Measurements from ENCODE around the gene PALLD. TPM values are rescaled to one million over a fixed set of nuclear protein-coding genes. Genes with fewer than 3 reads are reported as not detected.
A peak's percentile ranks its signal among the peaks of the same experiment; 100 is the strongest.

PALLD gene
- total RNA-seq, 1 experiment from 2014 or later, result 166 TPM

DNA sequence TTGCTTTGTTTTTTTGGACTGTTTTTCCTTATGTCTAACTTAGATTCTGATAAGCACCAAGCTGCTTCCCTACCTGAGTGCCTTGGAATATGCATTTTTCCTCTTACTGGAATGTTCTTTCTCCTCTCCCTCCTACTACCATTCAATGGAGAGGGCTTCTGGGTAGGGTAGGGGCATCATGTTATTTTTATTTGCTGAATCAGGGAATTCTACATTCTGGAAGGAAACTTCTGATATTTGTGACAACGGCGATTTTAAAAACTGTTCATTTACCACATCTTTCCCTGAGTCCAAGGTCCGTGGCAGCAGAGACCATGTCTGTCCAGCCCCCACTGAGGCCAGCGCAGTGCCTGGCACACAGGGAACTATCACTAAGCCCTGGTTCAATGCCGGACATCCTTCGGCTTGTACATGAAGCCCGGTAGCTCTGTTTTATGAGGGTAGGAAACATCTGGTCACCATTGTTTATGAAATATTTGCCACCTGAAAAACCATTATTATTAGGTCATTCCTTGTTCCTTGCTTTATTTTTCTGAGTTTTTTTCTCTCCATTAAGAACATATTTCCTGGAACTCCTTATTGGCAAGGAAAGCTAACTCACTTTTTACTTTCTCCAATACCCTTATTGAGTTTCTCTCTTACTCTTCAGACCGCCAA, 57.0 kb downstream of the PALLD start:
- Histone ChIP-seq H3K9me2 (ENCODE audit: insufficient read depth) (no peaks in the 10 kb centered on the region), H3K9ac (ENCODE audit: low read length) (no peak overlapping the region), H2AFZ (ENCODE audit: low read depth, low read length, poor library complexity, severe bottlenecking) (peak overlapping the region; percentile 56), H3K79me2 (ENCODE audit: insufficient read depth, low read length) (no peaks in the 10 kb centered on the region), H3K4me1 (ENCODE audit: control insufficient read depth in 1 of 2, insufficient read depth in 2 of 2, low read length in 2 of 2) (peaks cover 64 to 86% of the 10 kb centered on the region in 2 experiments), H3K4me3 (replicated peaks in 1 of 2; ENCODE audit: low read depth in 1 of 2, low read length in 2 of 2) (no peak overlapping the region), H3K9me3 (ENCODE audit: control insufficient read depth in 1 of 2, insufficient read depth in 1 of 2, low read depth in 1 of 2, low read length in 2 of 2) (no peaks in the 10 kb centered on the region), H3K36me3 (ENCODE audit: control insufficient read depth in 1 of 2, insufficient read depth in 2 of 2, low read length in 2 of 2) (no peaks in the 10 kb centered on the region), H3K27ac (ENCODE audit: low read depth, low read length) (peak overlapping the region; percentile 89), H4K20me1 (ENCODE audit: insufficient read depth) (no peaks in the 10 kb centered on the region), H3K27me3 (ENCODE audit: insufficient read depth, low read length) (no peaks in the 10 kb centered on the region), H3K4me2 (ENCODE audit: low read length) (no peak overlapping the region)
- ChIA-PET RAD21 (ENCODE audit: low non-redundant PET in 1 of 2, low total read pairs in 2 of 2, uncharacterized antibody in 2 of 2, unreplicated experiment in 2 of 2) (no interaction called here), CTCF (no interaction called here), POLR2A (interaction anchor here (2.0 kb wide), 1 partner anchor 17 kb away, joined by 6 read pairs; no protein-coding TSS in a partner anchor)
- intact Hi-C loops (cut with micrococcal nuclease), result loop anchor here (2.0 kb wide), 1 partner anchor 369 kb away; no protein-coding TSS in a partner anchor
- ATAC-seq, result no peak
- no TSS peak for BruUV-seq (replicated peaks)
- TF ChIP-seq, protein P1, sequence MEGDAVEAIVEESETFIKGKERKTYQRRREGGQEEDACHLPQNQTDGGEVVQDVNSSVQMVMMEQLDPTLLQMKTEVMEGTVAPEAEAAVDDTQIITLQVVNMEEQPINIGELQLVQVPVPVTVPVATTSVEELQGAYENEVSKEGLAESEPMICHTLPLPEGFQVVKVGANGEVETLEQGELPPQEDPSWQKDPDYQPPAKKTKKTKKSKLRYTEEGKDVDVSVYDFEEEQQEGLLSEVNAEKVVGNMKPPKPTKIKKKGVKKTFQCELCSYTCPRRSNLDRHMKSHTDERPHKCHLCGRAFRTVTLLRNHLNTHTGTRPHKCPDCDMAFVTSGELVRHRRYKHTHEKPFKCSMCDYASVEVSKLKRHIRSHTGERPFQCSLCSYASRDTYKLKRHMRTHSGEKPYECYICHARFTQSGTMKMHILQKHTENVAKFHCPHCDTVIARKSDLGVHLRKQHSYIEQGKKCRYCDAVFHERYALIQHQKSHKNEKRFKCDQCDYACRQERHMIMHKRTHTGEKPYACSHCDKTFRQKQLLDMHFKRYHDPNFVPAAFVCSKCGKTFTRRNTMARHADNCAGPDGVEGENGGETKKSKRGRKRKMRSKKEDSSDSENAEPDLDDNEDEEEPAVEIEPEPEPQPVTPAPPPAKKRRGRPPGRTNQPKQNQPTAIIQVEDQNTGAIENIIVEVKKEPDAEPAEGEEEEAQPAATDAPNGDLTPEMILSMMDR (IDR thresholded peaks at IDR 0.05 in 2 of 3, conservative IDR thresholded peaks at IDR 0.05 in 1 of 3; ENCODE audit: borderline replicate concordance in 1 of 3, insufficient read depth in 1 of 3, low read depth in 2 of 3, low read length in 2 of 3), result no peak
- TF ChIP-seq SRF (IDR thresholded peaks at IDR 0.05; ENCODE audit: low read depth), result no peak
- TF ChIP-seq ZNF274 (IDR thresholded peaks at IDR 0.05; ENCODE audit: low read depth, low read length), result no peak
- no peak for TF ChIP-seq EZH2 (IDR thresholded peaks at IDR 0.05)
- TF ChIP-seq EZH2phosphoT487 (IDR thresholded peaks at IDR 0.05; ENCODE audit: borderline replicate concordance), result no peak
- TF ChIP-seq POLR2A (IDR thresholded peaks at IDR 0.05; ENCODE audit: borderline replicate concordance, extremely low read depth, insufficient read depth, insufficient read length), result no peak
- TF ChIP-seq, protein P2, sequence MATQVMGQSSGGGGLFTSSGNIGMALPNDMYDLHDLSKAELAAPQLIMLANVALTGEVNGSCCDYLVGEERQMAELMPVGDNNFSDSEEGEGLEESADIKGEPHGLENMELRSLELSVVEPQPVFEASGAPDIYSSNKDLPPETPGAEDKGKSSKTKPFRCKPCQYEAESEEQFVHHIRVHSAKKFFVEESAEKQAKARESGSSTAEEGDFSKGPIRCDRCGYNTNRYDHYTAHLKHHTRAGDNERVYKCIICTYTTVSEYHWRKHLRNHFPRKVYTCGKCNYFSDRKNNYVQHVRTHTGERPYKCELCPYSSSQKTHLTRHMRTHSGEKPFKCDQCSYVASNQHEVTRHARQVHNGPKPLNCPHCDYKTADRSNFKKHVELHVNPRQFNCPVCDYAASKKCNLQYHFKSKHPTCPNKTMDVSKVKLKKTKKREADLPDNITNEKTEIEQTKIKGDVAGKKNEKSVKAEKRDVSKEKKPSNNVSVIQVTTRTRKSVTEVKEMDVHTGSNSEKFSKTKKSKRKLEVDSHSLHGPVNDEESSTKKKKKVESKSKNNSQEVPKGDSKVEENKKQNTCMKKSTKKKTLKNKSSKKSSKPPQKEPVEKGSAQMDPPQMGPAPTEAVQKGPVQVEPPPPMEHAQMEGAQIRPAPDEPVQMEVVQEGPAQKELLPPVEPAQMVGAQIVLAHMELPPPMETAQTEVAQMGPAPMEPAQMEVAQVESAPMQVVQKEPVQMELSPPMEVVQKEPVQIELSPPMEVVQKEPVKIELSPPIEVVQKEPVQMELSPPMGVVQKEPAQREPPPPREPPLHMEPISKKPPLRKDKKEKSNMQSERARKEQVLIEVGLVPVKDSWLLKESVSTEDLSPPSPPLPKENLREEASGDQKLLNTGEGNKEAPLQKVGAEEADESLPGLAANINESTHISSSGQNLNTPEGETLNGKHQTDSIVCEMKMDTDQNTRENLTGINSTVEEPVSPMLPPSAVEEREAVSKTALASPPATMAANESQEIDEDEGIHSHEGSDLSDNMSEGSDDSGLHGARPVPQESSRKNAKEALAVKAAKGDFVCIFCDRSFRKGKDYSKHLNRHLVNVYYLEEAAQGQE (IDR thresholded peaks at IDR 0.05; ENCODE audit: low read depth), result no peak
- no peak for TF ChIP-seq TCF7L2 (IDR thresholded peaks at IDR 0.05; ENCODE audit: borderline replicate concordance, extremely low read depth, insufficient read depth, insufficient read length)
- no peak for TF ChIP-seq YY1 (IDR thresholded peaks at IDR 0.05; ENCODE audit: extremely low read depth, insufficient replicate concordance, low read depth, low read length)
- no peak for TF ChIP-seq ELF1 (IDR thresholded peaks at IDR 0.05; ENCODE audit: borderline replicate concordance, low read depth)
- TF ChIP-seq, protein P3, sequence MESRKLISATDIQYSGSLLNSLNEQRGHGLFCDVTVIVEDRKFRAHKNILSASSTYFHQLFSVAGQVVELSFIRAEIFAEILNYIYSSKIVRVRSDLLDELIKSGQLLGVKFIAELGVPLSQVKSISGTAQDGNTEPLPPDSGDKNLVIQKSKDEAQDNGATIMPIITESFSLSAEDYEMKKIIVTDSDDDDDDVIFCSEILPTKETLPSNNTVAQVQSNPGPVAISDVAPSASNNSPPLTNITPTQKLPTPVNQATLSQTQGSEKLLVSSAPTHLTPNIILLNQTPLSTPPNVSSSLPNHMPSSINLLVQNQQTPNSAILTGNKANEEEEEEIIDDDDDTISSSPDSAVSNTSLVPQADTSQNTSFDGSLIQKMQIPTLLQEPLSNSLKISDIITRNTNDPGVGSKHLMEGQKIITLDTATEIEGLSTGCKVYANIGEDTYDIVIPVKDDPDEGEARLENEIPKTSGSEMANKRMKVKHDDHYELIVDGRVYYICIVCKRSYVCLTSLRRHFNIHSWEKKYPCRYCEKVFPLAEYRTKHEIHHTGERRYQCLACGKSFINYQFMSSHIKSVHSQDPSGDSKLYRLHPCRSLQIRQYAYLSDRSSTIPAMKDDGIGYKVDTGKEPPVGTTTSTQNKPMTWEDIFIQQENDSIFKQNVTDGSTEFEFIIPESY (IDR thresholded peaks at IDR 0.05; ENCODE audit: extremely low read depth, insufficient replicate concordance, low read length), result no peak
- no peak for TF ChIP-seq SIN3A (IDR thresholded peaks at IDR 0.05; ENCODE audit: low read depth)
- TF ChIP-seq EGR1 (IDR thresholded peaks at IDR 0.05; ENCODE audit: low read depth), result no peak
- no peak for TF ChIP-seq RAD21 (IDR thresholded peaks at IDR 0.05; ENCODE audit: low read depth)
- TF ChIP-seq ZFX (IDR thresholded peaks at IDR 0.05), result no peak
- no peak for TF ChIP-seq SP1 (IDR thresholded peaks at IDR 0.05; ENCODE audit: low read depth)
- TF ChIP-seq POLR2AphosphoS5 (IDR thresholded peaks at IDR 0.05; ENCODE audit: low read depth, low read length), result no peak
- TF ChIP-seq JUND (IDR thresholded peaks at IDR 0.05), result no peak
- no peak for DNase-seq (ENCODE audit: low read depth, low spot score)
